ENCODE measurements around the gene CACNA2D1.

CACNA2D1 gene

DNA sequence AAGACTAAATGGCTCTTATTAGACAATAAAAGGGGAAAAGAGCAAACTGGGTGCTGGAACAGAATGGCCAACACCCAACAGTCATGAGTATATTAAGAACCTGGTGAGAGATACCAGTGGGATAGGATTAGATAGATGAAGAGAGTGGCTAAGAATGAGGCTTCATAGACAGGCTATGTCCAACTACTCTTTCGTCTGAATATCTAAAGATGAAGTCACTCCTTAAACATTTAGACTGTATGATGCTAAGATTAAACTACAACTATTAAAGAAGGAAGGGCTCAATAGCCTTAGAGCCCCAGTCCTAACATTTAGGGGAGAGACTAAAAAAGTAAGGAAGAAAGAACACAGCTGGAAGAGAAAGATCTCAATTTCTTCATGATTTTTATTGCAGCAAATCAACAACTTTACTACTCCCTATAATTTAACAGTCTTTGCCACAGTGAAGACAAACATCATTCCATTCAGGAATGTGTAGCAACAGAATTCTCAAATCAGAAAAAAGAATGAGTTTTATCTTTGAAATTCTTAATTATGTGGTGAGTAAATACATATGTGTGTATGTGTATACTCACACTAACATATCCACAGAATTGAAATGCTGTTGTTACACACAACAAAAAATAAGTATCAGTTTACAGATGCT, 45.6 kb downstream of the CACNA2D1 start:
- no peak for TF ChIP-seq REST (IDR thresholded peaks at IDR 0.05; ENCODE audit: low read depth)
- TF ChIP-seq EP300 (IDR thresholded peaks at IDR 0.05; ENCODE audit: borderline replicate concordance), result no peak
- no peak for TF ChIP-seq TAF1 (IDR thresholded peaks at IDR 0.05; ENCODE audit: low read depth)
- TF ChIP-seq NFIC (IDR thresholded peaks at IDR 0.05), result no peak
- no peak for TF ChIP-seq RAD21 (IDR thresholded peaks at IDR 0.05; ENCODE audit: low read depth)
- no peak for TF ChIP-seq EGR1 (IDR thresholded peaks at IDR 0.05)
- no peak for TF ChIP-seq ZBTB7A (IDR thresholded peaks at IDR 0.05; ENCODE audit: low read depth)
- TF ChIP-seq YY1 (IDR thresholded peaks at IDR 0.05; ENCODE audit: low read depth), result no peak
- no peak for TF ChIP-seq CREB1 (IDR thresholded peaks at IDR 0.05; ENCODE audit: low read depth)
- no peak for TF ChIP-seq TEAD4 (IDR thresholded peaks at IDR 0.05)
- no peak for TF ChIP-seq TCF12 (IDR thresholded peaks at IDR 0.05; ENCODE audit: low read depth)
- no peak for TF ChIP-seq CEBPB (IDR thresholded peaks at IDR 0.05)
- TF ChIP-seq, protein P1, sequence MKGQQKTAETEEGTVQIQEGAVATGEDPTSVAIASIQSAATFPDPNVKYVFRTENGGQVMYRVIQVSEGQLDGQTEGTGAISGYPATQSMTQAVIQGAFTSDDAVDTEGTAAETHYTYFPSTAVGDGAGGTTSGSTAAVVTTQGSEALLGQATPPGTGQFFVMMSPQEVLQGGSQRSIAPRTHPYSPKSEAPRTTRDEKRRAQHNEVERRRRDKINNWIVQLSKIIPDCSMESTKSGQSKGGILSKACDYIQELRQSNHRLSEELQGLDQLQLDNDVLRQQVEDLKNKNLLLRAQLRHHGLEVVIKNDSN (IDR thresholded peaks at IDR 0.05), result no peak
- TF ChIP-seq FOXM1 (IDR thresholded peaks at IDR 0.05; ENCODE audit: borderline replicate concordance, low read depth), result no peak
- no peak for TF ChIP-seq MAX (IDR thresholded peaks at IDR 0.05)

DNA sequence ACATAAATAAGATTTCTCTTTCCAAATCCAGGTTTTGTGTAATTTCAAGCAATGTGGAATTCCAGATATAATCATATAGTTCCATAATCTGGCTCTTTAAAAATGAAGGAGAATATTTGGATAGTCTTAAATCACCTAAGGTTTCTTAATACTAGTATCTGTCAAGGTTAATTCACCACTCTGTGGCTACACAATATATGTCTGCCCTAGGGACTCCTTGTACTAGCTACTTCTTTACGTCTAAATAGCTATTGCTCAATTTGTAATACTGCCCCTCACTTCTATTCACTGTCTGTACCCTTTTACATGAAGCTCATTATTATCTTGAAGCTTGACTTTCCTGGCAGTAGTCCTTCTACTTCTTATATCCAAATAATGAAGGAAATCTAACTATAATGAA, 47.2 kb downstream of the CACNA2D1 start:
- no peak for TF ChIP-seq MAX (IDR thresholded peaks at IDR 0.05)
- TF ChIP-seq TCF12 (IDR thresholded peaks at IDR 0.05; ENCODE audit: low read depth), result no peak
- no peak for TF ChIP-seq ZBTB7A (IDR thresholded peaks at IDR 0.05; ENCODE audit: low read depth)
- TF ChIP-seq YY1 (IDR thresholded peaks at IDR 0.05; ENCODE audit: low read depth), result no peak
- TF ChIP-seq, protein P1 (IDR thresholded peaks at IDR 0.05), result no peak

DNA sequence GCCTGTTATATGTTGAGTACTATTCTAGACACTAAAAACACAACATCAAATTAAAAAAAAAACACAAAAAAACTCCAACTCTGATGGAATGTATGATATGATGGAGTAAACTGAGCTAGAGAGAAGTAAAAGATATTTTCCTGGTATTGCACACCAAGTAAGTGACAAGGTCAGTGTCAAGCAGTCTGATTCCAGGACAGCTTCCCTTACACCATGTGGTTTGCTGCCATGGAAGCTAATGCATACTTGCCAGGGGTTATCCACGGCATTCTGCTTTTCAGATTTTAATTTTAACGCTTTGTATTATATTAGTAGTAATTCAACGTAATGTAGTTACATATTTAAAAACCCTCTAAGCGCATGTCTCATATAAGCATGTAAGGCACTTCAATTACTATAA, 48.4 kb downstream of the CACNA2D1 start:
- TF ChIP-seq TAF1 (IDR thresholded peaks at IDR 0.05; ENCODE audit: low read depth) (no peak), MAX (IDR thresholded peaks at IDR 0.05) (no peak)

DNA sequence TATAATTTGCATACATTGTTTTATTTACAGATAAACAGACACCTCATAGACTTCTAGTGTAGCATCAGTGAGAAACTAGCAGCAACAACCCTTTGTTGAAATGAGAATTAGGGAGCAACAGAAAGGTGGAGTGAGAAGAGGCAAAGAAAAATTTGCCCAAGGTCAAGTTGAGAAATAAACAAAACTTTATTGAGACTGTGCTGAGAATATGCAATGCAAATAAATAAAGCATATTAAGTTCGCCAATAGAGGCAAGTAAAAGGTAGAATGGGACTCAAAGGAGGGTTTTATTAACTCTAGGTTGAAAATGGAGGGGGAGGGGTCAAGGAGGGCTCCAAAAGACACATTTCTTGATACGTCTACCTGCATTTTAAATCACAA, 49.7 kb downstream of the CACNA2D1 start:
- TF ChIP-seq ZBTB7A (IDR thresholded peaks at IDR 0.05; ENCODE audit: low read depth), result no peak
- no peak for TF ChIP-seq RAD21 (IDR thresholded peaks at IDR 0.05; ENCODE audit: low read depth)
- TF ChIP-seq TEAD4 (IDR thresholded peaks at IDR 0.05), result no peak
- TF ChIP-seq FOXM1 (IDR thresholded peaks at IDR 0.05; ENCODE audit: borderline replicate concordance, low read depth), result no peak
- no peak for TF ChIP-seq NFIC (IDR thresholded peaks at IDR 0.05)
- no peak for TF ChIP-seq CEBPB (IDR thresholded peaks at IDR 0.05)
- TF ChIP-seq REST (IDR thresholded peaks at IDR 0.05; ENCODE audit: low read depth), result no peak
- no peak for TF ChIP-seq MAX (IDR thresholded peaks at IDR 0.05)
- TF ChIP-seq TCF12 (IDR thresholded peaks at IDR 0.05; ENCODE audit: low read depth), result no peak
- no peak for TF ChIP-seq CREB1 (IDR thresholded peaks at IDR 0.05; ENCODE audit: low read depth)
- TF ChIP-seq EP300 (IDR thresholded peaks at IDR 0.05; ENCODE audit: borderline replicate concordance), result no peak
- no peak for TF ChIP-seq EGR1 (IDR thresholded peaks at IDR 0.05)
- TF ChIP-seq TAF1 (IDR thresholded peaks at IDR 0.05; ENCODE audit: low read depth), result no peak
- no peak for TF ChIP-seq YY1 (IDR thresholded peaks at IDR 0.05; ENCODE audit: low read depth)
- TF ChIP-seq, protein P1 (IDR thresholded peaks at IDR 0.05), result no peak

DNA sequence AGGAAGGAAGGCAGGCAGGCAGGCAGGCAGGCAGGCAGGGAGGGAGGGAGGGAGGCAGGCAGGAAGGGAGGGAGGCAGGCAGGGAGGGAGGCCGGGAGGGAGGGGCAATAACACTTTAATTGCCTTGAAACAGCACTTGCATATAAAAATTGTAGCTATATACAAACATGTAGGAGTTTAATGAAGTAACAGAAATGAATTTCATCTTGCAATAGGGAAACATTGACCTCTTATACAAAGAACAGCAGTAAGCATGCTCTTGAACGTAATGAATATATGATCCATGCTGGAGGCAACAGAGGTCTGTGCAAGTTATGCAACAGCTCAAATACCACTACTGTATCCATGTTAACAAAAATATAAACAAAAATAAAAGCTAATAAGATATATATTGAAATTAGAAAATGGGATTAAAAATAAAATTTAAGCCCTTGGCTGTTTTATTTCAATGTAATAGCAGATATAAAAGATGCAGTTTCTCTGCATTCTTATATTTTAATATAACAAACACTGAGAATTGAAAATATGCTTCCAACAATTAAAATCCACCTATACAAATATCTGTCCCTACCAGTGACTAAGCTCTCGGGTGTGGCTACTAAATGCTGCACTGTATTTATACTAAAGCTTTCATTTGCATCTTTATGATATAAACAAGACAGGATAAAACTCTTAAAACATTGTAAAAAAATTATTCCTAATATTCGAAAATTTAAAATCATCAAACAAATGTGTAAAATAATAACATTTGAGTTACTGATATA, 50.3 kb downstream of the CACNA2D1 start:
- TF ChIP-seq TCF12 (IDR thresholded peaks at IDR 0.05; ENCODE audit: low read depth) (no peak), TEAD4 (IDR thresholded peaks at IDR 0.05) (no peak), RAD21 (IDR thresholded peaks at IDR 0.05; ENCODE audit: low read depth) (no peak), EP300 (IDR thresholded peaks at IDR 0.05; ENCODE audit: borderline replicate concordance) (no peak), TAF1 (IDR thresholded peaks at IDR 0.05; ENCODE audit: low read depth) (no peak), EGR1 (IDR thresholded peaks at IDR 0.05) (no peak), CEBPB (IDR thresholded peaks at IDR 0.05) (no peak), CREB1 (IDR thresholded peaks at IDR 0.05; ENCODE audit: low read depth) (no peak), FOXM1 (IDR thresholded peaks at IDR 0.05; ENCODE audit: borderline replicate concordance, low read depth) (no peak), REST (IDR thresholded peaks at IDR 0.05; ENCODE audit: low read depth) (no peak), MAX (IDR thresholded peaks at IDR 0.05) (no peak), NFIC (IDR thresholded peaks at IDR 0.05) (no peak), ZBTB7A (IDR thresholded peaks at IDR 0.05; ENCODE audit: low read depth) (no peak), YY1 (IDR thresholded peaks at IDR 0.05; ENCODE audit: low read depth) (no peak)
- TF ChIP-seq, protein P1 (IDR thresholded peaks at IDR 0.05), result no peak

Measured in Ishikawa (cell line).